WTC11 (cell line): ENCODE data around the gene GOSR1. TPM values are rescaled to one million over a fixed set of nuclear protein-coding genes. Genes with fewer than 3 reads are reported as not detected.

ENCODE experiments used
- ATAC-seq: fragments of 200-7000 bp; cut with Tn5 transposase; 2 replicates; pipeline ENCODE4 v1.10.0; 2021; ENCODE audit warnings: mild to moderate bottlenecking, moderate library complexity
- CTCF ChIA-PET: fragments of 300-600 bp; sonication (Branson Sonifier 250); formaldehyde crosslinking; loops from one replicate; lab custom pipeline; 2021; ENCODE audit warnings: antibody characterized with exemption; lab: Charles Lee
- POLR2A ChIA-PET: fragments of 350-600 bp; sonication (Branson Sonifier 250); formaldehyde crosslinking; loops from one replicate; lab custom pipeline; 2021; ENCODE audit warnings: antibody characterized with exemption; lab: Charles Lee
- DNase-seq: peaks from one replicate; pipeline ENCODE4 v3.0.0; 2021; ENCODE audit warnings: low spot score
- H3K27ac Mint-ChIP-seq: 2 replicates; pipeline ENCODE4 v1.8.0; 2021; ENCODE audit warnings: mixed read lengths
- H3K27me3 Mint-ChIP-seq: 2 replicates; pipeline ENCODE4 v1.8.0; 2021; ENCODE audit warnings: low read depth, mild to moderate bottlenecking, moderate library complexity, mixed read lengths
- H3K36me3 Mint-ChIP-seq: 2 replicates; pipeline ENCODE4 v1.8.0; 2021; ENCODE audit warnings: mixed read lengths
- H3K4me1 Mint-ChIP-seq: 2 replicates; pipeline ENCODE4 v1.8.0; 2022; ENCODE audit warnings: mixed read lengths
- H3K4me3 Mint-ChIP-seq: 2 replicates; pipeline ENCODE4 v1.8.0; 2021; ENCODE audit warnings: mild to moderate bottlenecking, moderate library complexity, mixed read lengths
- H3K9me3 Mint-ChIP-seq: 2 replicates; pipeline ENCODE4 v1.8.0; 2021; ENCODE audit warnings: mixed read lengths
- AFF4 ChIP-seq: sonication (generic); formaldehyde crosslinking; IDR thresholded peaks from 2 replicates; pipeline ENCODE4 v1.8.1; 2023; ENCODE audit warnings: mild to moderate bottlenecking, missing genetic modification reagents, borderline replicate concordance
- ATF1 ChIP-seq: sonication (generic); formaldehyde crosslinking; IDR thresholded peaks from 2 replicates; pipeline ENCODE4 v1.8.1; 2023; ENCODE audit warnings: mild to moderate bottlenecking, moderate library complexity, missing genetic modification reagents
- ATF2 ChIP-seq: sonication (generic); formaldehyde crosslinking; IDR thresholded peaks from 2 replicates; pipeline ENCODE4 v1.8.1; 2022; ENCODE audit warnings: low read depth, missing genetic modification reagents, borderline replicate concordance
- CREM ChIP-seq: sonication (generic); formaldehyde crosslinking; IDR thresholded peaks from 2 replicates; pipeline ENCODE4 v1.8.1; 2022; ENCODE audit warnings: mild to moderate bottlenecking, missing genetic modification reagents, moderate library complexity
- CTCF ChIP-seq: fragments of 200-600 bp; IDR thresholded peaks from 2 replicates; pipeline ENCODE4 v1.8.0; 2022; ENCODE audit warnings: antibody characterized with exemption
- GRHL2 ChIP-seq: fragments of 250-450 bp; sonication (Bioruptor Pico); IDR thresholded peaks from 2 replicates; pipeline ENCODE4 v1.8.0; 2022; ENCODE audit warnings: mild to moderate bottlenecking, moderate library complexity; ENCODE audit not compliant: insufficient replicate concordance, severe bottlenecking
- IRF1 ChIP-seq: sonication (generic); formaldehyde crosslinking; IDR thresholded peaks from 2 replicates; pipeline ENCODE4 v1.8.0; 2023; ENCODE audit warnings: missing genetic modification reagents
- JUN ChIP-seq: sonication (generic); formaldehyde crosslinking; IDR thresholded peaks from 2 replicates; pipeline ENCODE4 v1.8.0; 2023; ENCODE audit warnings: mild to moderate bottlenecking, missing genetic modification reagents
- KAT7 ChIP-seq: sonication (generic); formaldehyde crosslinking; IDR thresholded peaks from 2 replicates; pipeline ENCODE4 v1.8.1; 2023; ENCODE audit warnings: missing genetic modification reagents, mild to moderate bottlenecking, borderline replicate concordance
- MAX ChIP-seq: sonication (generic); formaldehyde crosslinking; IDR thresholded peaks from 2 replicates; pipeline ENCODE4 v1.8.0; 2022; ENCODE audit warnings: mild to moderate bottlenecking, missing genetic modification reagents
- NR2C2 ChIP-seq: sonication (generic); formaldehyde crosslinking; IDR thresholded peaks from 2 replicates; pipeline ENCODE4 v1.8.0; 2022; ENCODE audit warnings: mild to moderate bottlenecking, missing genetic modification reagents
- PRDM15 ChIP-seq: sonication (generic); formaldehyde crosslinking; IDR thresholded peaks from 2 replicates; pipeline ENCODE4 v1.8.0; 2022; ENCODE audit warnings: missing genetic modification reagents
- PRRX2 ChIP-seq: fragments of 250-450 bp; sonication (Bioruptor Pico); IDR thresholded peaks from 2 replicates; pipeline ENCODE4 v1.8.0; 2021; ENCODE audit warnings: mild to moderate bottlenecking
- RORB ChIP-seq: fragments of 250-450 bp; sonication (Bioruptor Pico); IDR thresholded peaks from 2 replicates; pipeline ENCODE4 v1.9.0; 2021; ENCODE audit warnings: mild to moderate bottlenecking
- USF1 ChIP-seq: sonication (generic); formaldehyde crosslinking; IDR thresholded peaks from 2 replicates; pipeline ENCODE4 v1.8.0; 2022; ENCODE audit warnings: mild to moderate bottlenecking, missing genetic modification reagents
- ZNF512 ChIP-seq: sonication (generic); formaldehyde crosslinking; IDR thresholded peaks from 2 replicates; pipeline ENCODE4 v1.8.1; 2022; ENCODE audit warnings: missing genetic modification reagents, borderline replicate concordance
- ZNF671 ChIP-seq: fragments of 250-450 bp; sonication (Bioruptor Pico); IDR thresholded peaks from 2 replicates; pipeline ENCODE4 v1.8.0; 2021; ENCODE audit warnings: mild to moderate bottlenecking
- total RNA-seq: library from RNA; stranded (reverse); gene quantifications from 3 replicates; pipeline ENCODE4 v1.2.3, GENCODE V29; 2021

The GOSR1 gene
- total RNA-seq, 1 experiment from 2014 or later = 37.4 TPM

- Mint-ChIP-seq H3K4me3 (no peak overlapping the region), H3K27me3 (no peaks in the 10 kb centered on the region), H3K27ac (no peak overlapping the region)
- POLR2A ChIA-PET = no interaction called here
- DNase-seq = no peak
- ATAC-seq = no peak
- CTCF ChIA-PET = no interaction called here
- no peak for TF ChIP-seq RORB (CRISPR knock-in tag)
- TF ChIP-seq, all 79 proteins: peak for 0
- H3K9me3 Mint-ChIP-seq = peaks cover 15% of the 10 kb centered on the region
- peaks cover 45% of the 10 kb centered on the region for H3K36me3 Mint-ChIP-seq
- H3K4me1 Mint-ChIP-seq = no peaks in the 10 kb centered on the region
Measured at GRCh38 chr17:30519707-30520106, 42.5 kb downstream of the GOSR1 start.

- no peaks in the 10 kb centered on the region for H3K4me1 Mint-ChIP-seq
- DNase-seq (no peak), ATAC-seq (no peak)
- no peak overlapping the region for H3K27ac Mint-ChIP-seq
- ChIA-PET POLR2A (no interaction called here), CTCF (no interaction called here)
- H3K27me3 Mint-ChIP-seq = no peaks in the 10 kb centered on the region
- H3K36me3 Mint-ChIP-seq = peaks cover 45% of the 10 kb centered on the region
- H3K9me3 Mint-ChIP-seq = peaks cover 15% of the 10 kb centered on the region
- TF ChIP-seq NR2C2 (CRISPR knock-in tag) (no peak), GRHL2 (CRISPR knock-in tag) (no peak), PRRX2 (CRISPR knock-in tag) (no peak), MAX (CRISPR knock-in tag) (no peak), KAT7 (CRISPR knock-in tag) (no peak), ATF2 (no peak), USF1 (CRISPR knock-in tag) (no peak), PRDM15 (CRISPR knock-in tag) (no peak), ZNF671 (CRISPR knock-in tag) (no peak), ATF1 (CRISPR knock-in tag) (no peak), CREM (no peak)
- TF ChIP-seq, all 79 proteins: peak for 0
- H3K4me3 Mint-ChIP-seq = no peak overlapping the region
Measured at GRCh38 chr17:30520436-30520835, 43.2 kb downstream of the GOSR1 start.

- ATAC-seq (no peak), DNase-seq (no peak)
- ChIA-PET POLR2A (no interaction called here), CTCF (interaction anchor here (0.6 kb wide), 2 partner anchors 33 to 173 kb away, joined by 3 to 4 read pairs; no protein-coding TSS in a partner anchor)
- H3K4me3 Mint-ChIP-seq = no peak overlapping the region
- H3K27me3 Mint-ChIP-seq = no peaks in the 10 kb centered on the region
- no peak overlapping the region for H3K27ac Mint-ChIP-seq
- H3K9me3 Mint-ChIP-seq = peaks cover 15% of the 10 kb centered on the region
- no peaks in the 10 kb centered on the region for H3K4me1 Mint-ChIP-seq
- TF ChIP-seq JUN (no peak), IRF1 (CRISPR knock-in tag) (no peak), CTCF (no peak), ZNF512 (no peak), AFF4 (no peak)
- peaks cover 45% of the 10 kb centered on the region for H3K36me3 Mint-ChIP-seq
Measured at GRCh38 chr17:30520882-30521281, 43.7 kb downstream of the GOSR1 start.
